GM18505 (cell line): ENCODE measurements around the gene SYNPR.
A peak's percentile ranks its signal among the peaks of the same experiment; 100 is the strongest.

ENCODE experiments used
- ATAC-seq: cut with Tn5 transposase; IDR thresholded peaks from one replicate; pipeline ENCODE4 v1.9.1; 2021; ENCODE audit not compliant: unreplicated experiment
- POLR2A ChIP-seq: IDR thresholded peaks from 4 replicates; pipeline ENCODE4 v1.6.1; 2011; ENCODE audit warnings: borderline replicate concordance; ENCODE audit not compliant: insufficient read depth, insufficient read length; ENCODE audit errors: extremely low read depth

SYNPR gene

DNA sequence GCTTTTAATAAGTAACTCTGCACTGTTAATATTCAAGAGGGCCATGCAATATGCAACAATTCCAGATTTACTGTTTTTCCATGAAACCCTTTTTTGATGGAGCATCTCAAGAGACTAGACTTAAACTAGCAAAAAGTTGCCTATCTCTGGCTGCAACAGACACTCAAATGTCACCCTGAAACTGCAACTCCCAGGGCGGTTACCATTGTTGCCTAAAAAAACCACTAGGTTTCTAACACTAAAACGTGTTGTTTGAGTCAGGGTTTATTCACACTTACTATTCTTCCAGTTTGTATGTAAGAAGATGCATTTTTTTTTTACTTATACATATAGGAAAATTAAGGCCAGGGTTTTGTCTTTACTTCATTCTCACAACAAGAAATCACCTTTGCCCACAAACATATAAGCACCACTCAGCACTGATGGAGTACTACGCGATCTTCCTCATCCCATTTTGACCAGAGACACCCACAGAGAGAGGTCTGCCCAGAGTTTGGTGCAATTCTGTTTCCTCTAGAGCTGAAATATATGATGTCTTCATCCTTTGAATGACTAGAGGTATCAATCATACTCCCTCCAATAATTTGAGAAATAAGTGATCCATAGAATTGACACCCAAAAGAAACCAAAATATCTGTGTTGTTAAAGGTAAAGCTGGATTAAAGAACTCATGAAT, 250.4 kb downstream of the SYNPR start:
- no peak for TF ChIP-seq POLR2A
- peak; percentile 52 for ATAC-seq

DNA sequence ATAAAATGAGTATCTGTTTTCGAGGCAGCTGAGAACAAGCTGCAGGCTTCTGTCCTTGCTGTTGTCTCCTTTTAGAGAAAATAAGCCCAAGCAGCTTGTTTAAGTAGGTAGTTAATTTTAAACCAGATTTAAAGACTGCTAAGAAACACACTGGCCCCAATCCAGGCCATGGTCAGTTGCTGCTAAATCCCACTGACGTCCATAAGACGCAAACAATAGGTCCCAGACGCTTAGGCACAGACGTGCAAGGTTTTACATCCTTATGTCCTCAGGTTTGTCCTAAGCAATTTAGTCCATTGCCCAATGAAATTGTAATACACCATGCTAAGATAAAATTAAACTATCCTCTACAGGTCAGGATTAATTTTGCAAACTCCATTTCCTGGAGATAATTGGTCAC, 254.4 kb downstream of the SYNPR start:
- no peak for ATAC-seq
- no peak for TF ChIP-seq POLR2A

DNA sequence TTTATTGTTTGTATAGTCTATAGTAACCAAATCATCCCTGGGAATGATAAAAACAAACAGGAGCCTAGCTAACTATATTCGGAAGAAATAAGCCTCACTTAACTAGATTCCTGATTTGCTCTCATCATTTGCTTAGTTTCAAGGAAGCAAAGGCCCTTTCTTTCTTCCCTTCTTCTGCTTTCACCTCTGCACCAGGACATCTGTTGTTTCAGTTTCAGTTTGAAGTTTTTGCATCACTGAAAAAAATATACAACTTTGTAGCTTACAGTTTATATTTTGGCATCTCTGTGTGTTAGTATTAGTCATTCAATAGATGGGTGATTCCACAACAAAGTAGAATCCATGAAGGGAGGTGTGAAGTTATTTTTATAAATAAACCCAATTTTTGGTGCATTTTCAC, 260.8 kb downstream of the SYNPR start:
- no peak for TF ChIP-seq POLR2A
- ATAC-seq, result no peak

DNA sequence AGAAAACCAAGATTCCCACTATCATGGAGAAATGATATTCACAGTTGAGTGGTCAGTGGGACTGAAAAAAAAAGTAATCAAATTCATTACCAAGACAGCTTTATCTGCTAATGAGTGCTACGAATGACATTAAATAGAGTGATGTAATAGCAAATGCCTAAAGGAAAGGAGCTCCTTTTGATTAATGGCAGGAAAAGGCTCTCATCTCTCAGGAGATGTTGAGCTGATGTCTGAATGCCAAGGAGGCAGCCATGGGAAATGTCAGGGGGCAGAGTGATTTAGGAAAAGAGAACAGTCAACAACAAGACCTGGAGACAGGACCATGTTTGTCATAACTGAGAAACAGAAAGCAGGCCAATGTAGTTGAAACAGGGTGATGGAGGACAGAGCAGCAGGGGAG, 277.7 kb downstream of the SYNPR start:
- no peak for ATAC-seq
- no peak for TF ChIP-seq POLR2A

DNA sequence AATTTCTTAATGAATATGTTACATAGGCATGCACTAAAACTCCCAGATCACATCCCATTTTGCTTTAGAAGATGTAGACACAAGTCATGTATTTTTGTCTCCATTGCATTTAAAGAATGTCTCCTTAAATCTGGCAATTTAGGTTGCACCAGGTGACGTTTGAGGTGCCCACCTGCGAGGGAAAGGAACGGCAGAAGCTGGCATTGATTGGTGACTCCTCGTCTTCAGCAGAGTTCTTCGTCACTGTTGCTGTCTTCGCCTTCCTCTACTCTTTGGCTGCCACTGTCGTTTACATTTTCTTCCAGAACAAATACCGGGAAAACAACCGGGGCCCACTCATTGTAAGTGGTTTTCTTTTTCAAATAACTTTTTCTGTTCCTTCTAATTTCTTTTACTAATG, 278.3 kb downstream of the SYNPR start:
- no peak for ATAC-seq
- no peak for TF ChIP-seq POLR2A

DNA sequence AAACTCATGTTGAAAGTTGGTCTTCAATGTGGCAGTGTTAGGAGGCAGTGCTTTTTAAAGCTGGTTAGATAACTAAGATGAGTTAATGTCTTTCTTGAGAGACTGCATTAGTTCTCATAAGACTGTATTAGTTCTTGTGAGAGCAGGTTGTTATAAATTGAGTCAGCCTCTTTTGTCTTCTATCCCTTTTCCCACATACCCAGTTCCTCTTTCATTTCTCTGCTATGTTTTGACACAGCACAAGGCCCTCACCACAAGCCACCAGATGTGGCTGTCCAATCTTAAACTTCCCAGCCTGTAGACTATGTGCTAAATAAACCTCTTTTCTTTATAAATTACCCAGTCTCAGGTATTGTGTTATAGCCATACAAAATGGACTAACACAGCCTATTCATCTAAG, 279.8 kb downstream of the SYNPR start:
- TF ChIP-seq POLR2A, result no peak
- ATAC-seq, result peak; percentile 99

DNA sequence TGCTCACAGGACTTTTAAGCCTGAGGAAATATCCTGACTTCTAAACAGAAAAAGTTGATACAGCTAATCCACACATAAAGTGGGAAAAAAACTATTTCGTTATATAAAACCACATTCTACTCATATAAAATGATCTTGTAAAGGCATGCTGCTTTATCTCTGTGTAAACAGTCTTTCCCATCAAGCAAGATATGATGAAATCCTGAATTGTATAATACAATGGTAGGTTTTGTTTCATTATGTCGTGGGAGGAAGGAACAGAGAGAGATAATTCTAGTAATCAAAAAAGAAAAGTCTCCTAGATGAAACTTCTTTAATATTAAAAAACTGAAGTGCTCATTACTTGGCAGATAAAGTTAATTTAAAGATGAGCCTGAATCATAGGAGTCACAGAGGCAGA, 281.8 kb downstream of the SYNPR start:
- no peak for ATAC-seq
- TF ChIP-seq POLR2A, result no peak

DNA sequence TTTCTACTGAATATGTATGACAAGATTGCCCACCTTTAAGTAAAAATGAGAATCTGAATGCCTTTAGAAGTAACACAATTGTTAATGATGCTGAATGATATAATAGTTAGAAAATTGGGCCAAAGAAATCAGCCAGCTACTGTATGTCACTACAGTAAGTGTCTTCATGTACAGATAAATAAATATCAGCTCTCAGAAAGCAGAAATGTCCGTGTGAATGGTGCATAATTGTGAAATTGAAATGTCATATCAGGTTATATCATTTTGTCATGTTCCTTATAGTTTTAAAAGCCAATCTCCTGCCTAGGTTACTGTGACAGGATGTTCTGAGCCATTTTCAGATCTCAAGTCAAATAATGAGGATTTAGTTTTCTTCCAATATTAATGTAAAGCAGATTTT, 283.8 kb downstream of the SYNPR start:
- no peak for ATAC-seq
- no peak for TF ChIP-seq POLR2A

DNA sequence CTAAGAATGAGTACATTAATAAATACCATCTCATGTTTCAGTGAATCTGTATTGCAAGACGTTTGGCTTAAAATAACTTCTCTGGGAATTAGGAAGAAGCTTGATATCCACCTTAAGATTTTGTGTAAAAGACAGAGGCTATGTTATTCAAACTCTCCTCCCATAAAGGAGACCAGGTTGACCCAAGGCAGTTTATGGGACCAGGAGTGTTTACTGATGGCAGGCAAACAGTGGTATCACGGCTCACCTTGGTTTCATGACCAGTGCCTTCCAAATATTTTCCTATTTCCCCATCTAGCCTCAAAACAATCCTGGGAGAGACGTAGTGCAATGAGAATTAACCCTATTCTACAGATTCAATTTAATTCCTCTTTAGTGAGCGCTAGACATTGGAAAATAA, 284.2 kb downstream of the SYNPR start:
- no peak for ATAC-seq
- TF ChIP-seq POLR2A, result no peak

DNA sequence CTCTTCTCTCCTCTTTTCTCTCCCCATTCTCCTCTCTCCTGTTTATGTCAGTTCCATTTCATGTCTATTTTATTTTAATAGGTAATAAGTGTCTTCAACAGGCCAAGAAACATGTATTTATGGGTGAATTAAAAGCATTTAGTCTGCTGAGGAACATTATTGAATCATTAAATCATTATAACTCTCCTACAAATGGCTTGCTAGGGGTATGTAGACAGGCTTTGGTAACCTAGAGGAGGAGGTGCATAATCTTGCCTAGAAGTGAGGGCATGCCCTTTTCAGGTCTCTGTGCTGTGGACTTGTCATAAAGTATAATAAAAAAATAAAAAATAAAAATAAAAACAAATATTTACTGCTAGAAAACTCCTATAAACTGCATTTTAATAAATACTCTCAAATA, 285.5 kb downstream of the SYNPR start:
- no peak for ATAC-seq
- TF ChIP-seq POLR2A, result no peak

DNA sequence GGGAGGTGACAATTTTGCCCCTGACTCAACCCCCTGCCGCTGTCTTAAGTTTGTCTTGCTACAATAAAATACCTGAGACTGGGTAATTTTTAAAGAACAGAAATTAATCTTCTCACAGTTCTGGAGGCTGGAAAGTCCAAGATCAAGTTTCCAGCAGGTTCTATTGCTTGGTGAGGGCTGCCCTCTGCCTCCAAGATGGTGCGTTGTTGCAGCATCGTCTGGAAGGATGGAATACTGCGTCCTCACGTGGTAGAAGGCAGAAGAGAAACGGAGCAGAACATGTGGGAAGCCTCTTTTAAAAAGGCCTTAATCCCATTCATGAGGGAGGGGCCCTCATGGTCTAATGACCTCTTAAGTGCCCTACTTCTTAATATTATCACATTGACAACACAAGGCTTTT, 287.1 kb downstream of the SYNPR start:
- no peak for TF ChIP-seq POLR2A
- no peak for ATAC-seq

DNA sequence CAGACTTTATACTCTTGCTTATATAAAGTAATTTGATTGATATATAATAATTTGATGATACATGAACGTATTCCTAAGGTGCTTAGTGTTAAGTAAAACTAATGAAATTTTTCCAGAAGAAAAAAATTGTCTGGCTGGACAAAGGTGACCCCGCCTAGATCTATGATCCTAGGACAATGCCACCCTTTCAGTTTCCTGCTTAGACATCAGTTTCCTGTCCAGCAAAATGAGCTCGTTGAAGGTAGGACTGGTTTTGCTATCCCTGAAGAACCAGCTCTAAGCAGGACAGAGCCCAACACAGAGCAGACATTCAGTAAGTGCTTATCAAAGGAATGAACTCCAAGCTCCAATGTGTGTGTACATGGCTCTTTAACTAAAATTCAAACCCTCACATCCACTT, 293.6 kb downstream of the SYNPR start:
- ATAC-seq, result no peak
- no peak for TF ChIP-seq POLR2A

DNA sequence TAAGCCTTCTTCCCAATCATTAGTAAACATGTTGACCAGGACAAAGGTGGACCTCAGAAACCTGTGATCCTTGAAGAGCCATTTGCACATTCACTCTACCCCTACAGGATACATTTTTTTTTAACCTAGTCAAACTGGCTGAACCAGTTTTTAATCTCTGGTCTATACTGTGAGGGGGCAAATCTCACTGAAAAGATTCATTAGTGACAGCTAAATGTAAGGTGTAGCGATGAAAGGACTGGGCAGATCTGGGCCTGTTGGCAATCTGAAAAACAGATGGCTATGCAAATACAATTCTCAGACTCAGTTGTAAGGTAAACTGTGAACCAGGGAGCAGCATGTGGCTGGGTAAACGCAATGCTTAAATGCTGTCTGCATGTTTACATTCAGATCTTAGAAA, 298.7 kb downstream of the SYNPR start:
- ATAC-seq, result no peak
- no peak for TF ChIP-seq POLR2A

DNA sequence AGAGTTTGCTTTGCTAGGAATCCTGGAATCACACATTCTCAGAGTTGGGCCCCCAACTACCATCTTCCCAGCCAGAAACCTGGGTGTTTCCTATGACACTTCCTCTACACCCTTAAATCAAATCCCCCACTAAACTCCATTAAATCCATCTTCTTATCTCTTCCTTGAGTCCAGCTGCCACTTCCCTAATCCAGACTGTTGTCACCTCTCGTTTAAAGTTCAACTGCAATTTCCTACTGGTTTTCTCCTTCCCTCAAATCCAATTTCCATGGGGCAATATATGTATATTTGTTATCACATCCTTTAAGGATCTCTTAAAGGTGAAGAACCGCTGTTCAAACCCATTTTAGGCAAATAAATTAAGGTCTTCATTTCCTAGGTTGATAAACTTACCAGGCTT, 300.8 kb downstream of the SYNPR start:
- no peak for TF ChIP-seq POLR2A
- ATAC-seq, result no peak

DNA sequence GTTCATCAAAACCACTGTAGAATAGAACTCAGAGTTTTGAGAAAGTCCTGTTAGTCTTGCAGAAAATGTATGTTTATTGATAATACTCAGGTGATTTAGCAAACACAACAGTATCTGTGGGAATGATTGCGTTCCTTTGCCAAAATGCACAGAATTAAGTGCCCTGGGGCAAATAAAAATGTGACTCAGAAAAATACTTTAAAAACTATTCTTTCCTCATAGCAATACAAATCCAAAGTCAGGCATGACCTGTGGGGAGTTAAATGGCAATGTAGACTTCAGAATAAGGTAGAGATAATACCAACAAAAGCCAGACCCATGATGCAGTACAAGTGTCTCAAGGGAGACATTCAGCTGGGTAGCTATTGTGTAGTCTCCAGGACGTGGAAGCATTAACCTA, 302.0 kb downstream of the SYNPR start:
- TF ChIP-seq POLR2A, result no peak
- ATAC-seq, result no peak
